Measurements from ENCODE around the gene EIF5.

Gene EIF5

GRCh38 chr14:103329401-103330347, 4.4 kb upstream of the EIF5 start:
- H3K4me3 ChIP-seq (ENCODE audit: low read length): no peak overlapping the region
- peak; percentile 81 for DNase-seq (ENCODE audit: low read depth)
- TF ChIP-seq CTCF (IDR thresholded peaks at IDR 0.05; ENCODE audit: insufficient read depth, low read depth, low read length, missing control alignments): no peak

- no peak for DNase-seq (ENCODE audit: low read depth)
- no peak overlapping the region for H3K4me3 ChIP-seq (ENCODE audit: low read length)
- TF ChIP-seq CTCF (IDR thresholded peaks at IDR 0.05; ENCODE audit: insufficient read depth, low read depth, low read length, missing control alignments): no peak
These were observed 3.5 kb upstream of the EIF5 start for GRCh38 chr14:103330536-103330935.

- TF ChIP-seq CTCF (IDR thresholded peaks at IDR 0.05; ENCODE audit: insufficient read depth, low read depth, low read length, missing control alignments): no peak
- no peak for DNase-seq (ENCODE audit: low read depth)
These were observed 1.7 kb upstream of the EIF5 start for GRCh38 chr14:103332143-103332919.

GRCh38 chr14:103334644-103335622, 896 bp downstream of the EIF5 start:
- no peak for TF ChIP-seq CTCF (IDR thresholded peaks at IDR 0.05; ENCODE audit: insufficient read depth, low read depth, low read length, missing control alignments)
- peak; percentile 85 for DNase-seq (ENCODE audit: low read depth)
- peak overlapping the region; percentile 86 for H3K4me3 ChIP-seq (ENCODE audit: low read length)

More at GRCh38 chr14:103332143-103332919, 1.7 kb upstream of the EIF5 start:
- peak overlapping the region; percentile 82 for H3K4me3 ChIP-seq (ENCODE audit: low read length)

- no peak for TF ChIP-seq CTCF (IDR thresholded peaks at IDR 0.05; ENCODE audit: insufficient read depth, low read depth, low read length, missing control alignments)
- H3K4me3 ChIP-seq (ENCODE audit: low read length): no peak overlapping the region
- no peak for DNase-seq (ENCODE audit: low read depth)
These were observed 2.2 kb downstream of the EIF5 start for GRCh38 chr14:103336191-103336590.

GRCh38 chr14:103337794-103338193, 3.8 kb downstream of the EIF5 start:
- no peak for TF ChIP-seq CTCF (IDR thresholded peaks at IDR 0.05; ENCODE audit: insufficient read depth, low read depth, low read length, missing control alignments)
- H3K4me3 ChIP-seq (ENCODE audit: low read length): no peak overlapping the region
- no peak for DNase-seq (ENCODE audit: low read depth)

All from epithelial cell of esophagus (primary cell).